Activated T-helper 1 cell treated with anti-CD3 and anti-CD28 coated beads, Interleukin-12 subunit alpha, Interleukin-12 subunit beta, Interleukin-2, Interleukin-4 antibody, amounts not matched to agents 30 ng/mL and 10 ng/mL and 1 ng/mL, durations not matched to agents 14 hours and 24 hours and 36 hours (primary cell): Measurements from ENCODE around the gene PIEZO2. TPM values are rescaled to one million over a fixed set of nuclear protein-coding genes. Genes with fewer than 3 reads are reported as not detected.

Source experiments
- DNase-seq: peaks from one replicate; pipeline ENCODE4 v3.0.0; 2021; ENCODE audit warnings: low spot score
- H3K27ac Mint-ChIP-seq: one replicate; pipeline ENCODE4 v1.8.0; 2021; ENCODE audit warnings: mild to moderate bottlenecking, mixed read lengths
- H3K27me3 Mint-ChIP-seq: one replicate; pipeline ENCODE4 v1.8.0; 2022; ENCODE audit warnings: mild to moderate bottlenecking, moderate library complexity, mixed read lengths; ENCODE audit not compliant: insufficient read depth
- H3K36me3 Mint-ChIP-seq: one replicate; pipeline ENCODE4 v1.8.0; 2021; ENCODE audit warnings: low read depth, mixed read lengths
- H3K4me1 Mint-ChIP-seq: one replicate; pipeline ENCODE4 v1.8.0; 2021; ENCODE audit warnings: low read depth, mixed read lengths
- H3K4me3 Mint-ChIP-seq: one replicate; pipeline ENCODE4 v1.8.0; 2021; ENCODE audit warnings: mild to moderate bottlenecking, moderate library complexity, mixed read lengths
- H3K9me3 Mint-ChIP-seq: one replicate; pipeline ENCODE4 v1.8.0; 2021; ENCODE audit warnings: mixed read lengths
- intact Hi-C: fragments of 100-400 bp; cut with micrococcal nuclease; formaldehyde crosslinking; loops from one replicate; pipeline ENCODE4 v1.15.1; 2024
- total RNA-seq: library from RNA; stranded (reverse); gene quantifications from 2 replicates; pipeline ENCODE4 v1.2.3, GENCODE V29; 2022

Gene PIEZO2
- total RNA-seq, 1 donor from 2014 or later: not detected

- Mint-ChIP-seq H3K4me1 (no peaks in the 10 kb centered on the region), H3K9me3 (peaks cover 6% of the 10 kb centered on the region), H3K36me3 (no peaks in the 10 kb centered on the region), H3K27ac (no peak overlapping the region), H3K27me3 (no peaks in the 10 kb centered on the region), H3K4me3 (no peak overlapping the region)
- intact Hi-C loops: no loop called here
- no peak for DNase-seq
These were observed 84.5 kb downstream of the PIEZO2 start for GRCh38 chr18:11064727-11065460.

GRCh38 chr18:11064106-11064505 is 85.3 kb downstream of the PIEZO2 start:
- intact Hi-C loops: no loop called here
- peaks cover 6% of the 10 kb centered on the region for H3K9me3 Mint-ChIP-seq
- no peaks in the 10 kb centered on the region for H3K27me3 Mint-ChIP-seq
- H3K27ac Mint-ChIP-seq: no peak overlapping the region
- no peak for DNase-seq
- H3K36me3 Mint-ChIP-seq: no peaks in the 10 kb centered on the region
- no peaks in the 10 kb centered on the region for H3K4me1 Mint-ChIP-seq
- no peak overlapping the region for H3K4me3 Mint-ChIP-seq

- no peaks in the 10 kb centered on the region for H3K4me1 Mint-ChIP-seq
- H3K36me3 Mint-ChIP-seq: no peaks in the 10 kb centered on the region
- no peak overlapping the region for H3K4me3 Mint-ChIP-seq
- no peak for DNase-seq
- H3K27me3 Mint-ChIP-seq: no peaks in the 10 kb centered on the region
- intact Hi-C loops: no loop called here
- no peaks in the 10 kb centered on the region for H3K9me3 Mint-ChIP-seq
- no peak overlapping the region for H3K27ac Mint-ChIP-seq
These were observed 93.6 kb downstream of the PIEZO2 start for GRCh38 chr18:11055721-11056120.

- intact Hi-C loops: no loop called here
- Mint-ChIP-seq H3K9me3 (no peaks in the 10 kb centered on the region), H3K4me3 (no peak overlapping the region), H3K27me3 (peaks cover 2% of the 10 kb centered on the region), H3K27ac (no peak overlapping the region), H3K4me1 (no peaks in the 10 kb centered on the region), H3K36me3 (no peaks in the 10 kb centered on the region)
- DNase-seq: no peak
These were observed 94.9 kb downstream of the PIEZO2 start for GRCh38 chr18:11054497-11054896.

- peaks cover 2% of the 10 kb centered on the region for H3K27me3 Mint-ChIP-seq
- H3K9me3 Mint-ChIP-seq: no peaks in the 10 kb centered on the region
- no peaks in the 10 kb centered on the region for H3K4me1 Mint-ChIP-seq
- H3K27ac Mint-ChIP-seq: no peak overlapping the region
- intact Hi-C loops: no loop called here
- H3K4me3 Mint-ChIP-seq: no peak overlapping the region
- no peak for DNase-seq
- no peaks in the 10 kb centered on the region for H3K36me3 Mint-ChIP-seq
These were observed 96.1 kb downstream of the PIEZO2 start for GRCh38 chr18:11053293-11053692.

- H3K4me1 Mint-ChIP-seq: no peaks in the 10 kb centered on the region
- DNase-seq: no peak
- no peak overlapping the region for H3K27ac Mint-ChIP-seq
- intact Hi-C loops: no loop called here
- H3K27me3 Mint-ChIP-seq: peaks cover 2% of the 10 kb centered on the region
- H3K9me3 Mint-ChIP-seq: no peaks in the 10 kb centered on the region
- H3K4me3 Mint-ChIP-seq: no peak overlapping the region
- H3K36me3 Mint-ChIP-seq: no peaks in the 10 kb centered on the region
These were observed 96.6 kb downstream of the PIEZO2 start for GRCh38 chr18:11052800-11053199.

- no peak overlapping the region for H3K4me3 Mint-ChIP-seq
- DNase-seq: no peak
- H3K4me1 Mint-ChIP-seq: no peaks in the 10 kb centered on the region
- H3K27ac Mint-ChIP-seq: no peak overlapping the region
- peaks cover 2% of the 10 kb centered on the region for H3K27me3 Mint-ChIP-seq
- intact Hi-C loops: no loop called here
- no peaks in the 10 kb centered on the region for H3K9me3 Mint-ChIP-seq
- no peaks in the 10 kb centered on the region for H3K36me3 Mint-ChIP-seq
These were observed 97.9 kb downstream of the PIEZO2 start for GRCh38 chr18:11051462-11051861.

- Mint-ChIP-seq H3K27ac (no peak overlapping the region), H3K9me3 (no peaks in the 10 kb centered on the region), H3K36me3 (no peaks in the 10 kb centered on the region), H3K4me3 (no peak overlapping the region), H3K27me3 (peaks cover 2% of the 10 kb centered on the region), H3K4me1 (no peaks in the 10 kb centered on the region)
- no peak for DNase-seq
- intact Hi-C loops: no loop called here
These were observed 98.4 kb downstream of the PIEZO2 start for GRCh38 chr18:11050966-11051365.

GRCh38 chr18:11047817-11048216 is 101.6 kb downstream of the PIEZO2 start:
- Mint-ChIP-seq H3K4me1 (no peaks in the 10 kb centered on the region), H3K27me3 (peaks cover 2% of the 10 kb centered on the region), H3K27ac (no peak overlapping the region), H3K36me3 (no peaks in the 10 kb centered on the region), H3K9me3 (no peaks in the 10 kb centered on the region), H3K4me3 (no peak overlapping the region)
- no peak for DNase-seq
- intact Hi-C loops: no loop called here

GRCh38 chr18:11047156-11047555 is 102.2 kb downstream of the PIEZO2 start:
- no peak overlapping the region for H3K27ac Mint-ChIP-seq
- H3K27me3 Mint-ChIP-seq: peaks cover 3% of the 10 kb centered on the region
- H3K36me3 Mint-ChIP-seq: no peaks in the 10 kb centered on the region
- no peaks in the 10 kb centered on the region for H3K4me1 Mint-ChIP-seq
- DNase-seq: no peak
- H3K9me3 Mint-ChIP-seq: no peaks in the 10 kb centered on the region
- no peak overlapping the region for H3K4me3 Mint-ChIP-seq
- intact Hi-C loops: no loop called here

- Mint-ChIP-seq H3K9me3 (no peaks in the 10 kb centered on the region), H3K27ac (no peak overlapping the region), H3K36me3 (no peaks in the 10 kb centered on the region), H3K4me1 (no peaks in the 10 kb centered on the region), H3K27me3 (peaks cover 3% of the 10 kb centered on the region), H3K4me3 (no peak overlapping the region)
- DNase-seq: no peak
- intact Hi-C loops: no loop called here
These were observed 103.2 kb downstream of the PIEZO2 start for GRCh38 chr18:11046140-11046539.

GRCh38 chr18:11043694-11044093 is 105.7 kb downstream of the PIEZO2 start:
- intact Hi-C loops: no loop called here
- Mint-ChIP-seq H3K36me3 (no peaks in the 10 kb centered on the region), H3K9me3 (no peaks in the 10 kb centered on the region), H3K27me3 (peaks cover 9% of the 10 kb centered on the region), H3K4me3 (no peak overlapping the region), H3K27ac (no peak overlapping the region), H3K4me1 (no peaks in the 10 kb centered on the region)
- no peak for DNase-seq

GRCh38 chr18:11042247-11042646 is 107.1 kb downstream of the PIEZO2 start:
- intact Hi-C loops: no loop called here
- Mint-ChIP-seq H3K4me3 (no peak overlapping the region), H3K27me3 (peaks cover 13% of the 10 kb centered on the region), H3K4me1 (no peaks in the 10 kb centered on the region), H3K27ac (no peak overlapping the region), H3K36me3 (no peaks in the 10 kb centered on the region), H3K9me3 (no peaks in the 10 kb centered on the region)
- DNase-seq: no peak
